Posterior vena cava (tissue), 2 donors: ENCODE measurements around the gene GCNT2. TPM values are rescaled to one million over a fixed set of nuclear protein-coding genes. Genes with fewer than 3 reads are reported as not detected.
A peak's percentile ranks its signal among the peaks of the same experiment; 100 is the strongest.
"Not testable (repeated sequence)": the region's sequence is repeated elsewhere in the genome, so short reads cannot be mapped to it uniquely, and the experiment has no call there.

Source experiments
- DNase-seq: peaks from one replicate; pipeline ENCODE4 v3.0.0-alpha.2; 2020; ENCODE audit warnings: low spot score
- intact Hi-C, 2 donors: fragments of 100-400 bp; cut with DNase I; formaldehyde crosslinking; loops; one replicate each; pipeline versions ENCODE4 v1.14.1 to v1.14.2; 2022 to 2023
- total RNA-seq, 2 donors: library from RNA; stranded (reverse); fragmentation: NEBNext Ultra II Directional; extraction: Animal tissue kit (Norgen Biotek cat#: 25700); gene quantifications; one replicate each; pipeline ENCODE4 v1.2.1, GENCODE V29; 2021
- donor health status: DM: yes; HTN: yes; CAD: no.
- donor health status: DM: yes; HTN: yes; CAD: no.

Gene GCNT2
- total RNA-seq, 2 donors from 2014 or later = 1.9 to 2.6 TPM

GRCh38 chr6:10565913-10566312 lies 44.8 kb downstream of the GCNT2 start:
- DNase-seq = no peak
- intact Hi-C loops = no loop called here

GRCh38 chr6:10567256-10568026 lies 46.3 kb downstream of the GCNT2 start:
- intact Hi-C loops = no loop called here

GRCh38 chr6:10569392-10570127 lies 48.4 kb downstream of the GCNT2 start:
- intact Hi-C loops = no loop called here
- no peak for DNase-seq

More at GRCh38 chr6:10567256-10568026, 46.3 kb downstream of the GCNT2 start:
- no peak for DNase-seq

GRCh38 chr6:10575519-10575918 lies 54.4 kb downstream of the GCNT2 start:
- intact Hi-C loops, DNase-seq: not testable (repeated sequence)

- no peak for DNase-seq
- intact Hi-C loops = no loop called here
Observed at GRCh38 chr6:10576226-10576625, 55.1 kb downstream of the GCNT2 start.

- no peak for DNase-seq
- intact Hi-C loops = no loop called here
Observed at GRCh38 chr6:10577112-10577511, 56.0 kb downstream of the GCNT2 start.

- DNase-seq = no peak
- intact Hi-C loops = no loop called here
Observed at GRCh38 chr6:10578723-10579122, 57.6 kb downstream of the GCNT2 start.

GRCh38 chr6:10579803-10580202 lies 58.7 kb downstream of the GCNT2 start:
- DNase-seq = no peak
- intact Hi-C loops = no loop called here

- intact Hi-C loops = no loop called here
Observed at GRCh38 chr6:10580570-10580969, 59.4 kb downstream of the GCNT2 start.

GRCh38 chr6:10581402-10581801 lies 60.3 kb downstream of the GCNT2 start:
- DNase-seq, intact Hi-C loops: not testable (repeated sequence)

More at GRCh38 chr6:10580570-10580969, 59.4 kb downstream of the GCNT2 start:
- no peak for DNase-seq

GRCh38 chr6:10582774-10583508 lies 61.8 kb downstream of the GCNT2 start:
- intact Hi-C loops = no loop called here
- peak; percentile 47 for DNase-seq

- no peak for DNase-seq
- intact Hi-C loops = no loop called here
Observed at GRCh38 chr6:10583509-10583901, 62.4 kb downstream of the GCNT2 start.

GRCh38 chr6:10584607-10585006 lies 63.5 kb downstream of the GCNT2 start:
- intact Hi-C loops = no loop called here
- no peak for DNase-seq

- intact Hi-C loops = no loop called here
- no peak for DNase-seq
Observed at GRCh38 chr6:10585209-10585845, 64.2 kb downstream of the GCNT2 start.

GRCh38 chr6:10586302-10586701 lies 65.2 kb downstream of the GCNT2 start:
- no peak for DNase-seq

GRCh38 chr6:10587656-10588406 lies 66.7 kb downstream of the GCNT2 start:
- intact Hi-C loops = no loop called here
- DNase-seq = no peak

More at GRCh38 chr6:10586302-10586701, 65.2 kb downstream of the GCNT2 start:
- intact Hi-C loops = no loop called here

GRCh38 chr6:10588562-10589428 lies 67.6 kb downstream of the GCNT2 start:
- DNase-seq = no peak
- intact Hi-C loops = no loop called here

GRCh38 chr6:10589429-10589727 lies 68.2 kb downstream of the GCNT2 start:
- intact Hi-C loops = no loop called here
- no peak for DNase-seq
